Fibroblast of villous mesenchyme (primary cell): Measurements from ENCODE around the gene WDPCP. TPM values are rescaled to one million over a fixed set of nuclear protein-coding genes. Genes with fewer than 3 reads are reported as not detected.
"Not testable (repeated sequence)": the region's sequence is repeated elsewhere in the genome, so short reads cannot be mapped to it uniquely, and the experiment has no call there.

ENCODE experiments used
- DNase-seq: peaks from one replicate; pipeline ENCODE4 v3.0.0-alpha.2; 2010; ENCODE audit warnings: low read depth
- H3K4me3 ChIP-seq: 2 replicates; pipeline ENCODE4 v1.5.1; 2011; ENCODE audit warnings: low read depth, mild to moderate bottlenecking, low read length
- CTCF ChIP-seq: IDR thresholded peaks from 2 replicates; pipeline ENCODE4 v1.5.1; 2012; ENCODE audit warnings: low read depth, mild to moderate bottlenecking, low read length; ENCODE audit not compliant: insufficient read depth
- small RNA-seq: library from RNA; depleted of rRNA; stranded (forward); fragments of <200 nt; gene quantifications from one replicate; pipeline ENCODE3, GENCODE V24; 2012
- total RNA-seq: library from RNA; depleted of rRNA; stranded (reverse); fragments of >200 nt; gene quantifications from 2 replicates; pipeline ENCODE4 v1.2.3, GENCODE V29; 2012

WDPCP gene
- total RNA-seq, 1 donor = 14.7 TPM

GRCh38 chr2:63081404-63081803, 506.9 kb downstream of the WDPCP start:
- no peak for DNase-seq
- no peak overlapping the region for H3K4me3 ChIP-seq
- no peak for TF ChIP-seq CTCF

GRCh38 chr2:63078852-63079606, 509.2 kb downstream of the WDPCP start:
- peak; percentile 12 for DNase-seq
- no peak overlapping the region for H3K4me3 ChIP-seq
- TF ChIP-seq CTCF = peak; percentile 60

GRCh38 chr2:63074399-63074798, 513.9 kb downstream of the WDPCP start:
- DNase-seq, H3K4me3 ChIP-seq: not testable (repeated sequence)

- H3K4me3 ChIP-seq = no peak overlapping the region
- no peak for DNase-seq
- no peak for TF ChIP-seq CTCF
These were observed 514.3 kb downstream of the WDPCP start for GRCh38 chr2:63073994-63074393.

GRCh38 chr2:63071664-63072063, 516.6 kb downstream of the WDPCP start:
- no peak for DNase-seq
- no peak overlapping the region for H3K4me3 ChIP-seq
- TF ChIP-seq CTCF = no peak

Small RNA genes lying within 50 kb of the gene (small RNA-seq; reads per million reads assigned to genes)
- gene RF00017 = not detected

Other genes starting within 250 kb of the WDPCP start
- 164 and 189 TPM in 2 replicates for gene MDH1, start 486 bp upstream of the WDPCP start, total RNA-seq